HG03354 (cell line): Measurements from ENCODE around the gene USP5.
"Not testable (repeated sequence)": the region's sequence is repeated elsewhere in the genome, so short reads cannot be mapped to it uniquely, and the experiment has no call there.

Experiments used
- ATAC-seq: cut with Tn5 transposase; IDR thresholded peaks from one replicate; pipeline ENCODE4 v1.9.1; 2021; ENCODE audit warnings: mild to moderate bottlenecking; ENCODE audit not compliant: unreplicated experiment, poor library complexity, severe bottlenecking

USP5 gene

DNA sequence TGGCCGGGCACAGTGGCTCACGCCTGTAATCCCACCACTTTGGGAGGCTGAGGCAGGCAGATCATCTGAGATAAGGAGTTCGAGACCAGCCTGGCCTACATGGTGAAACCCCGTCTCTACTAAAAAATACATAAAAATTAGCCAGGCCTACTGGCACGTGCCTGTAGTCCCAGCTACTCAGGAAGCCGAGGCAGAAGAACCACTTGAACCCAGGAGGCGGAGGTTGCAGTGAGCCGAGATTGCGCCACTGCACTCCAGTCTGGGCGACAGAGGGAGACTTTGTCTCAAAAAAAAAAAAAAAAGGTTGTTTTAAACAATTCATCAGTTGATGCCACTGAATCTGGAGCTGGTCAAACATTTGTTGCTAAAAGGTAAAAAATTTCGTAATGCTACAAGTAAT lies 27.9 kb downstream of the USP5 start:
- not testable (repeated sequence) for ATAC-seq

DNA sequence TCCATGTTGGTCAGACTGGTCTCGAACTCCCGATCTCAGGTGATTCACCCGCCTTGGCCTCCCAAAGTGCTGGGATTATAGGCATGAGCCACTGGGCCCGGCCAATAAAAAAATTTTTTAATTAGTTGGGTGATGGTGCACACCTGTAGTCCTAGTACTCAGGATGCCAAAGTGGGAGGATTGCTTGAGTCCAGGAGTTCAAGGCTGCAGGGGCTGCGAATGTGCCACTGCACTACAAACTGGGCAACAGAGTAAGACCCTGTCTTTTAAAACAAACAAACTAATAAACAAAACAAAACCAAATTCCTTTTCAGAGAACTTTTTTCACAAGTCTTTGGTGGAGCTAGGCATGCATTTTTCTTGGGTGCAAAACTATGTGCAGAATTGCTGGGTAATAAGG lies 31.3 kb downstream of the USP5 start:
- no peak for ATAC-seq

DNA sequence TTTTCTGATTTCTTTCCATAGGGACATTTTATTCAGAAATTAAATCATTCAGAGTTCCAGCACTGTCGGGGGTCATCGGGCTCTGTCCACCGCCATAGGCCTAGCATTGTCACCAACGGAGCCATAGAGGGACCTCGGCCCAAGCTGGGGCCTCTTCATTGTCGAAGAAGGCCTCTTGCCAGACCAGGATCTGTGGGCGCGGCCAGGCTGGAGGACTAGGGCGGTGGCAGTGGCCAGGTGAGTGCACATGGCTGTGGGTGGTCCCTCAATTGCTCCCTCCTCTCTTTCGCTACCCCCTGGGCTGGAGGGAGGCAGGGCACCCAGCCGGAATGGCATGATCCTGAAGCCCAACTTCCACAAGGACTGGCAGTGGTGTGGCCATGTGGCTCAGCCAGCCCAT lies 31.7 kb downstream of the USP5 start:
- no peak for ATAC-seq

DNA sequence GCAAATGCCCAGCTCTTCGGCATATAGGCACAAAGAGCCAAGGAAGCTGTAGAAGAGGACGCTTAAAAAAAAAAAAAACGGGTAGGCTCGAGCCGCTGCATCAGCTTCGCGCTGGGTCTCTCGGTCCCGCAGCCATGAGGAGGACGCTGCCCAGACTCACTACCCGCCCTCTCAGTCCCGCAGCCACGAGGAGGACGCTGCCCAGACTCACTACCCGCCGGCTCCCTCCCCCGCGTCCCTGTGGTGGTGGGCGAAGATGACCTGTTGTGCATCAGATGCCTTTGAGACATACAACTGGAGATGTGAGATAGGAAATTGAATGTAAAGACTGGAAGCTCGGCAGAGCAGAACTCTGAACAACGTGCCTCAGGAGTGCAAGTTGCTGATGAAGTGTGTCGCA lies 32.6 kb downstream of the USP5 start:
- no peak for ATAC-seq

DNA sequence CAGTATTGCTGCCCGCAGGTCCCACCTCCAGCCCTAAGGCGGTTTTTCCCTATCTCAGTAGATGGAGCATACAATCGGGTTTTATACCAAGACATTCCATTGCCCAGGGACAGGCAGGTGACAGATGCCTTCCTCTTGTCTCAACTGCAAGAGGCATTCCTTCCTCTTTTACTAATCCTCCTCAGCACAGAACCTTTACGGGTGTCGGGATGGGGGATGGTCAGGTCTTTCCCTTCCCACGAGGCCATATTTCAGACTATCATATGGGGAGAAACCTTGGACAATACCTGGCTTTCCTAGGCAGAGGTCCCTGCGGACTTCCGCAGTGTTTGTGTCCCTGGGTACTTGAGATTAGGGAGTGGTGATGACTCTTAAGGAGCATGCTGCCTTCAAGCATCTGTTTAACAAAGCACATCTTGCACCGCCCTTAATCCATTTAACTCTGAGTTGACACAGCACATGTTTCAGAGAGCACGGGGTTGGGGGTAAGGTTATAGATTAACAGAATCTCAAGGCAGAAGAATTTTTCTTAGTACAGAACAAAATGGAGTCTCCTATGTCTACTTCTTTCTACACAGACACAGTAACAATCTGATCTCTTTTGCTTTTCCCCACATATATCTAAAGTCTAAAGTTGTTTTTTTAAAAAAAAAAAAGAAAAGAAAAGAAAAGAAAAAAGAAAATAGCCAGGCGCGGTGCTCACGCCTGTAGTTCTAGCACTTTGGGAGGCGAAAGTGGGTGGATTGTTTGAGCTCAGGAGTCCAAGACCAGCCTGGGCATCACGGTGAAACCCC lies 34.5 kb downstream of the USP5 start:
- ATAC-seq = not testable (repeated sequence)

DNA sequence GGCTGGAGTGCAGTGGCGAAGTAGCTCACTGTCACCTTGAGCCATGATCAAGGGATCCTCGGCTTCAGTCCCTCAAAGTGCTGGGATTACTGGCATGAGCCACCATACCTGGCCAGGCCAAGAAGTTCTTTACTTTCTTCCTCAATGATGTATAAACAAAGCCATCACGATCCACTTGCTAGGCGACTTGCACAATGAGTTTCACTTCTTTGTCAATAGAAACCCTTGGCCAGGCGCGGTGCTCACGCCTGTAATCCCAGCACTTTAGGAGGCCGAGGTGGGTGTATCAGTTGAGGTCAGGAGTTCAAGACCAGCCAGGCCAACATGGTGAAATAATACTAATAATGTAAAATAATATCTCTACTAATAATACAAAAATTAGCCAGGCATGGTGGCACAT lies 35.5 kb downstream of the USP5 start:
- ATAC-seq = no peak

DNA sequence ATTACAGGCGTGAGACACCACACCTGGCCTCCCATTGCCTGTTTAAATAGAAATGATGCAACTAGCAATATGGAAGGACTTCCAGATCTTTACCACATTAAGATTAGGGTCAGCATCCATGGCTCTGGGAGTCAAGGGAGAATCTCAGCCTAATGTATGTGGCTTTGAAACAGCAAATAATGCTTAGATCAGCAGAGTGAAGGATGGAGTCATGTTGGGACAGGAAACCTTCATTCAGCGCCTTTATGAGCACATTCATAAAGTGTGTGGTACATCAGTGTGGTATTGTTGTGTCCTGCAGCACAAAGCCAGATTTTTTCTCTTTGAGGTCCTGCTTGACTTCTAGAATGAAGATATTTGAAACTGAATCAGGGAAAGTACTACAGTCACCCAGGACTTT lies 36.4 kb downstream of the USP5 start:
- no peak for ATAC-seq

DNA sequence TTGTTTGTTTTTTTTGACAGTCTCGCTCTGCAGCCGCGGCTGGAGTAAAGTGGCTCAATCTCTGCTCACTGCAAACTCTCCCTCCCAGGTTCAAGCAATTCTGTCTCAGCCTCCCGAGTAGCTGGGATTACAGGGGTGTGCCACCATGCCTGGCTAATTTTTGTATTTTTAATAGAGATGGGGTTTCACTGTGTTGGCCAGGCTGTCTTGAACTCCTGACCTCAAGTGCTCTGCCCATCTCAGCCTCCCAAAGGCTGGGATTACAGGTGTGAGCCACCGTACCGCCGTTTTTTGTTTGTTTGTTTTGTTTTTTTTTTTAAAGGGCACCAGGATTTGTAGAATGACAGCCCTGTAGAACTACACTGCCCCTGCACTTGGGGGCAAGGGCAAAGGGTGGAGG lies 36.8 kb downstream of the USP5 start:
- ATAC-seq = not testable (repeated sequence)

DNA sequence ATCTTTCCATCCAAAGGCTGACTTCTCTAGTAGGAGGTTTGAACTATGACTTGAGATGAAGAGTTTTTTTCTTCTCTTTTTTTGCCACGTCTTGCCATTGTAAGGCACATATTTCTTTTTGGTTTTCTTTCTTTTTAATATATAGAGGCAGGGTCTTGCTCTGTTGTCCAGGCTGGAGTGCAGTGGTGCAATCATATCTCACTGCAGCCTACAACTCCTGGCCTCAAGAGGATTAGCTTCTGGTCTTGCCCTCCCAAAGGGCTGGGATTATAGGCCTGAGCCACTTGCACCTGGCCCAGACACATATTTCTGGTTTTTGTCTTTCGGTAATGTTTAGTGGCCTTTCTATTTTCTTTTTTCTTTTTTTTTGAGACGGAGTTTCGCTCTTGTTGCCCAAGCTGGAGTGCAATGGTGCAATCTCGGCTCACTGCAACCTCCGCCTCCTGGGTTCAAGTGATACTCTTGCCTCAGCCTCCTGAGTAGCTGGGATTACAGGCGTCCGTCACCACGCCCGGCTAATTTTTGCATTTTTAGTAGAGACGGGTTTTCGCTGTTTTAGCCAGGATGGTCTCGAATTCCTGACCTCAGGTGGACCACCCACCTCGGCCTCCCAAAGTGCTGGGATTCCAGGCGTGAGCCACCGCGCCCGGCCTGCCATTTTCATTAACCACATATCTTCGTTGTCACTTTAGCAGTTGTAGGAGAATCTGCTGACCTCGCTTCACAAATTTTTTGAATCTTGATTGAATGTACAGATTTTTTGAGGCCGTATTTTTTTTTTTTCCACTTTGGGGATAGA lies 38.0 kb downstream of the USP5 start:
- not testable (repeated sequence) for ATAC-seq

DNA sequence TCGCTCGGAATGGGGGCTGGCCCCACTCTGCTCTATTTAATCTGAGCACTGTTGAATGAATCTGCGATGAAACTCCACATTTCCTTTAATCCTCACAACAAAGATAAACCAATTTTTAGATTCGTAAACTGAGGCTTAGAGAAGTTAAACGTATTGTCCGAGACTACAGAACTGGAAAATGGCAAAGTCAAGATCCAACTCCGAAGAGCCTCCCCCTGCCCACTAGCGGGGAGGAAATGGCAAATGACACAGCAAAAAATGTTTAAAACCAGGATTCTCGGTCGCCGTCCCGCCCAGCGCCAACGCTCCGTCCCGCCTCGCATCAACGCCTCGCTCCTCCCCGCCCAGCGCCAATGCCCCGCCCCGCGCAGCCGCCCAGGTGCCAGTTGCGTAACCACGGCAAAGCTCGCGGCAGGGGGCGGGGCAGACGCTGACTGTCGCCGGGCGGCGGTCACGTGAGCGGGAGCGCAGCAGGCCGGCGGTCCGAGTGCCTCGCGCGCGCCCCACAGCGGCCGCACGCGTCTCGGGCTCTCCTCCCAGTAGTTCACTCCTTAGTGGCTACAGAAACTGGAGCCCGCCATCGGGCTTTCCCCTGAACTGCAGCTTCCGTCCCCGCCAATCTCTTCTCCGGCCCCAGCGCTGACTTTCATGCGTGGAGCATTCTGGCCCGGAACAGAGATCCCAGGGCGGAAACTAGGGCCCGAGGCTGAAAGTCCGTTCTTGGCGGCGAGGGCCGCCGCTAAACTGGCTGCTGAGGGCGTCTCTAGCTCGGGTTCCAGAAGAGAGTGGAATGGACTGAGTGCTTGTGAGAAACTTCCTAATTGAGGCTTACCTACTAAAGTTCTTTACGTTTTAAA lies 39.1 kb downstream of the USP5 start:
- peak; percentile 92 for ATAC-seq

DNA sequence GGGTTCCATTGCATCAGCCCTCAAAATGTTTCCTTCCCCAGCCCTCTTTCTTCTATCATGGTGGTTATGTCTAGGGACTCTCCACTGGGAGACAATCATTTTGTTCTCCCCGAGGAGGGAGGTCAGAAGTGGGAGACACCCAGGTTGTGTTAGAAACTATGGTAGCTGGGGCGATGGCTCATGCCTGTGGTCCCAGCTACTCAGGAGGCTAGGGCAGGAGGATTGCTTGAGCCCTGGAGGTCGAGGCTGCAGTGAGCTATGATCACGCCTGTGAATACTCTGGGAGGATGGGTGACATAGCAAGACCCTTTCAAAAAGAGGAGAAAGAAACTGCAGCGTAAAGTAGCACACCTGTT lies 39.7 kb downstream of the USP5 start:
- ATAC-seq = peak; percentile 14

DNA sequence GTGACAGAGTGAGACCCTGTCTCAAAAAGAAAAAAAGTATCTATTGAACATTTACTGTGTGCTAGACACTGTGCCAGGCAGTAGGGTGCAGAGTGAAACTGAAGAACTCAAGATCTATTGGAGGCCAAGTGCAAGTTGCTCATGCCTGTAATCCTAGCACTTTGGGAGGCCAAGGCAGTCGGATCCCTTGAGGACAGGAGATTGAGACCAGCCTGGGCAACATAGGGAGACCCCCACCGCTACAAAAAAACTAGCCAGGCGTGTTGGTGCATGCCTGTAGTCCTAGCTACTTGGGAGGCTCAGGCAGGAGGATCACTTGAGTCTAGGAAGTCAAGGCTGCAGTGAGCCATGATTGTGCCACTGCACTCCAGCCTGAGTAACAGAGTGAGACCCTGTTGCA lies 40.7 kb downstream of the USP5 start:
- ATAC-seq = not testable (repeated sequence)

DNA sequence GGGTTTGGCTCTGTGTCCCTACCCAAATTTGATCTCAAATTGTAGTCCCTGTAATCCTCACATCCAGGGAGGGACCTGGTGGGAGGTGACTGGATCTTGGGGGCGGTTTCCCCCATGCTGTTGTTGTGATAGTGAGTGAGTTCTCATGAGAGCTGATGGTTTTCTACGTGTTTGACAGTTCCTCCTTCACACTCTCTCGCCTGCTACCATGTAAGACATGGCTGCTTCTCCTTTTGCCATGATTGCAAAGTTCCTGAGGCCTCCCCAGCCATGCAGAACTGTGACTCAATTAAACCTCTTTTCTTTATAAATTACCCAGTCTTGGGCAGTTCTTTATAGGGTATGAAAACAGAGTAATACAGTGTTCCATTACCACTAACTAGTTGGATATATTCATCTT lies 42.4 kb downstream of the USP5 start:
- no peak for ATAC-seq

DNA sequence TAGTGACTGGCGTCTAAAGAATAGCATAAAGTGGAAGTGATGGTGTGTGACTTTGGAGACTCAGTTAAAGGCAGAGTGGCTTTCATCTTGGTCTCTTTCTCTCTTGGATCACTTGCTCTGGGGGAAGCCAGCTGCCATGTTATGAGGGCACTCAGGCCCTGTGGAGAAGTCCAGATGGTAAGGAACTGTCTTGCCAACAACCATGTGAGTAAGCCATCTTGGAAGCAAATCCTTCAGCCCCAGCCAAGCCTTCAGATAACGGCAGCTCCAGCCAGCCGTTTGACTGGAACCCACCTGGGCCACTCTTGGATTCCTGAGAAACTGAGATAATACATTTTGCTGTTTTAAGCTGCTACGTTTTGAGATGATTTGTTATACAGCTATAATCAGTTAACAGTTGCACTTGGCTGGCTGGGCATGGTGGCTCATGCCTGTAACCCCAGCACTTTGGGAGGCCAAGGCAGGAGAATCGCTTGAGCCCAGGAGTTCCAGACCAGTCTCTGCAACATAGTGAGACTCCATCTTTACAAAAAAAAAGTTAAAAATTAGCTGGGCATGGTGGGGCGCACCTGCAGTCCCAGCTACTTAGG lies 45.0 kb downstream of the USP5 start:
- ATAC-seq = no peak

DNA sequence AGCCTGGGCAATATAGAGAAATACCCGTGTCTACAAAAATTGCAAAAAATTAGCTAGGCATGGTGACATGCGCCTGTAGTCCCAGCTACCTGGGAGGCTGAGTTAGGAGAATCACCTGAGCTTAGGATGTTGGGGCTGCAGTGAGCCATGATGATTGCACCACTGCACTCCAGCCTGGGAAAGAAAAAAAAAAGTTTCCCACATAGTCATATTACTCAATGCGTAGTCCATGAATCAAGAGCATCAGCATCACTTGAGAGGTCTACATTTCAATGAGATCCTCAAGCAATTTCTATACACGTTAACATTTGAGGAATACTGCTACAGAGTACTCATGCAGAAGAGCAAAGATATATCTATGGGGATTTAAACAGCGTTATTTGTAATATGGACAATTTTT lies 47.5 kb downstream of the USP5 start:
- no peak for ATAC-seq

DNA sequence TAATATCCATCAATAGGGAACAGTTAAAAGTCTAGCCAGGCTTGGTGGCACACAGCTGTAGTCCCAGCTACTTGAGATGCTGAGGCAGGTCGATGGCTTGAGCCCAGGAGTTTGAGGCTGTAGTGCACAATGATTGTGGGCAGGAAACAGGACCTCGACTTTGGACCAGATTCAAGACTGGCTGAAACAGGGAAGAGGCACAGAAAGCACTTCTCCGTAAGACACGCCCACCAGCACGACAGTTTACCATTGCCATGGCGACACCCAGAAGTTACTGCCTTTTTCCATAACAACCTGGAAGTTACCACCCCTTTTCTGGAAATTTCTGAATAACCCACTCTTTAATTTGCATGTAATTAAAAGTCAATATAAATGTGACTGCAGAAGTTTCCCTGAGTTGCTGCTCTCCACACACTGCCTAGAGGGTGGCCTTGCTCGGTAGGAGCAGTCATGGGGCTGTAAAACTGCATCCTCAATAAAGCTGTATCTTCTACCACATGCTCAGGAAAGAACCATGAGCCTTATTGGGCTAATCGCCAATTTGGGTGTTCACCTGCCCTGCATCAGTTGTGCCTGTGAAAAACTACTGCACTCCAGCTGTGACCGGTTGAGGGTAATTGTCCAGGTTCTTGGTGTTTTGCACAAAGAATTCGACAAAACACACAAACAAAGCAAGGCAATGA lies 48.0 kb downstream of the USP5 start:
- no peak for ATAC-seq

DNA sequence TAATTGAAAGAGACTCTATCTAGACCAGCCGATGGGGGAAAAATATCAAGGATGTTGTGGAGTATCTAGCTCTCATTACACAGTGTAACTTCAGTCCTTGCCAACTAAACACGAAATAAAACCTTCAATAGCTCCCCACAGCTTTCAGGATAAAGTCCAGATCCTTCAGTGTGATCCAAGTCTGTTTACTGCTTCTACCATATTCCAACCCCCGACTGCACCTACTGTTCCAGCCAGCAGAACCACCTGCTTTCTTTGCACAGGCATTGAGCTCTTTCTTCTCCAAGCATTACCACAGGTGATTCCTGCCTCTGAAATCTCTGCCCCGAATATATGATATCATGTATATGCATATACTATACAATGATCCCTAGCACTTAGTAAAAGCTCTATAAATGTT lies 50.5 kb downstream of the USP5 start:
- ATAC-seq = no peak

DNA sequence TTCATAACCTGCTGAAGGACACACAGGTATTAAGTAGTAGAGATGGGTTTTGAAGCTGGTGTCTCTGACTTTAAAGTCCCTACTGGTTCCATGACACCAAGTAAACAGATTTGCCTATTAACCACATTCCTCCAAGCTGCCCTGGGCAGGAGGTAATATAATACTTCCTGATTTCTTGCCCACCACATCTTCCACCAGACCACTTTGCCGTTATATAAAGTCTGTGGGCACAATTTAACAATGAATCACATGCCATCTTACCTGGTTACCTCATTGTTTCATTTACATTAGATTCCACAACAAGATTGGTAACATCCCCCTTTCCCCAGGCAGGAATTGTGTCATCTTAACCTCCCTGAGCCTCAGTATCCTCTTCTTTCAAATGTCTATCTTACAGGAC lies 51.8 kb downstream of the USP5 start:
- no peak for ATAC-seq
